AG04450 (cell line): Measurements from ENCODE around the gene ATXN10. TPM values are rescaled to one million over a fixed set of nuclear protein-coding genes. Genes with fewer than 3 reads are reported as not detected.

Experiments
- CTCF ChIA-PET: fragments of 300-600, 350-600 bp; formaldehyde crosslinking; extraction: SDS; loops from one replicate; lab custom pipeline; 2022; ENCODE audit warnings: antibody characterized with exemption, inconsistent platforms; lab: Charles Lee
- POLR2A ChIA-PET: fragments of 350-600 bp; formaldehyde crosslinking; extraction: SDS; loops from one replicate; lab custom pipeline; 2021; ENCODE audit warnings: antibody characterized with exemption, inconsistent platforms; lab: Yijun Ruan, JAX
- DNase-seq: peaks from one replicate; pipeline ENCODE4 v3.0.0-alpha.2; 2011; ENCODE audit warnings: low read depth, low spot score
- H3K27ac ChIP-seq: one replicate; pipeline ENCODE4 v1.5.1; 2012; ENCODE audit warnings: low read depth, low read length, control low read depth
- H3K27me3 ChIP-seq: one replicate; pipeline ENCODE4 v1.6.0; 2012; ENCODE audit warnings: low read length; ENCODE audit not compliant: control insufficient read depth, insufficient read depth
- H3K4me3 ChIP-seq: 2 replicates; pipeline ENCODE4 v1.5.1; 2011; ENCODE audit warnings: mild to moderate bottlenecking, low read depth, low read length, control low read depth
- H3K9me3 ChIP-seq: 2 replicates; pipeline ENCODE4 v1.5.1; 2012; ENCODE audit warnings: low read length; ENCODE audit not compliant: control insufficient read depth, insufficient read depth
- polyA plus RNA-seq: library from polyadenylated mRNA; depleted of rRNA; stranded (reverse); fragments of >200 nt; gene quantifications from 2 replicates; pipeline ENCODE4 v1.2.3, GENCODE V29; 2011
- TF ChIP-seq, protein P1 (sequence below): IDR thresholded peaks from 2 replicates; pipeline ENCODE4 v1.5.1; 2011; ENCODE audit warnings: low read depth, low read length, control low read depth, inconsistent platforms

ATXN10 gene
- polyA plus RNA-seq, 1 experiment = 521 TPM

DNA sequence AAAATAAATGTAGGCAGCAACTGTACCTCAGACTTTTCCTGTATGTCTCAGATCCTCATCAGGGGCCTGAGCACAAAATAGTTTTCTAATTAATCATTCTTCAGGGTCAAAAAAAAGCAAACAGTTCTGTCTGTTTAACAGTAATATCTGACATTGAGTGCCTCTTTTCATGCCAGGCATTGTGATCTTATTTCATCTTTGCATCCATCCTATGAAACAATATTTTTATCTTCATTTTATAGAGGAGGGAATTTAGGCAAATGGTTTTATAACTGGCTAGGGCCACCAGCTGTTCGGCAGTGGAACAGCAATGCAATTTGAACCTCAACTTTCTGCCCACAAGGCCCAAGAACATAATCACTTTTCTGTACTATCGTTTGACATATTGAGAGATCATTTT lies 159.8 kb downstream of the ATXN10 start:
- Histone ChIP-seq H3K9me3 (no peaks in the 10 kb centered on the region), H3K27me3 (no peaks in the 10 kb centered on the region), H3K4me3 (no peak overlapping the region), H3K27ac (no peak overlapping the region)
- no peak for DNase-seq
- ChIA-PET POLR2A (no interaction called here), CTCF (interaction anchor here (0.5 to 1.5 kb wide), 2 partner anchors 100 to 182 kb away, joined by 3 to 7 read pairs; no protein-coding TSS in a partner anchor)
- TF ChIP-seq, protein P1, sequence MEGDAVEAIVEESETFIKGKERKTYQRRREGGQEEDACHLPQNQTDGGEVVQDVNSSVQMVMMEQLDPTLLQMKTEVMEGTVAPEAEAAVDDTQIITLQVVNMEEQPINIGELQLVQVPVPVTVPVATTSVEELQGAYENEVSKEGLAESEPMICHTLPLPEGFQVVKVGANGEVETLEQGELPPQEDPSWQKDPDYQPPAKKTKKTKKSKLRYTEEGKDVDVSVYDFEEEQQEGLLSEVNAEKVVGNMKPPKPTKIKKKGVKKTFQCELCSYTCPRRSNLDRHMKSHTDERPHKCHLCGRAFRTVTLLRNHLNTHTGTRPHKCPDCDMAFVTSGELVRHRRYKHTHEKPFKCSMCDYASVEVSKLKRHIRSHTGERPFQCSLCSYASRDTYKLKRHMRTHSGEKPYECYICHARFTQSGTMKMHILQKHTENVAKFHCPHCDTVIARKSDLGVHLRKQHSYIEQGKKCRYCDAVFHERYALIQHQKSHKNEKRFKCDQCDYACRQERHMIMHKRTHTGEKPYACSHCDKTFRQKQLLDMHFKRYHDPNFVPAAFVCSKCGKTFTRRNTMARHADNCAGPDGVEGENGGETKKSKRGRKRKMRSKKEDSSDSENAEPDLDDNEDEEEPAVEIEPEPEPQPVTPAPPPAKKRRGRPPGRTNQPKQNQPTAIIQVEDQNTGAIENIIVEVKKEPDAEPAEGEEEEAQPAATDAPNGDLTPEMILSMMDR = peak; percentile 59

DNA sequence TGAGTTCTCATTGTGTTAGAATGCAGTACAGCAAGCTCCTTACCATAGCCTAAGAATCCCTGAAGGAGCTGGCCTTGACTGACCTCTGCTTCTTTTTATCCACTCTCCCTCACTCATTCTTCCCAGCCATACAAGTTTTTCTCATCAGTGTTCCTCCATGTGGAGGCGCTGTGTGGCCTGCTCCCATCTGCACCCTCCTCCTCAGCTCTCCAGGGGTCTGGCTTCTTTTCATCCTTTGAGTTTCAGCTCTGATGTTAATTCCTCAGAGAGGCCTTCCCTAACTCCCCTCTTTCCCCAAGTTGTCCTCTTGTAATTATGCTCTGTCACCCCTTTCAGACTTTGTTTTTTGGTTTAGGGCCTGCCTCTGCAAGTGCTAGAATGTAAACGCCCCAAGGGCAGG lies 160.5 kb downstream of the ATXN10 start:
- ChIA-PET POLR2A (no interaction called here), CTCF (interaction anchor here (0.5 to 1.5 kb wide), 2 partner anchors 100 to 183 kb away, joined by 3 to 7 read pairs; no protein-coding TSS in a partner anchor)
- Histone ChIP-seq H3K27ac (peak overlapping the region; percentile 22), H3K9me3 (no peaks in the 10 kb centered on the region), H3K4me3 (no peak overlapping the region), H3K27me3 (no peaks in the 10 kb centered on the region)
- TF ChIP-seq, protein P1 = no peak
- no peak for DNase-seq

DNA sequence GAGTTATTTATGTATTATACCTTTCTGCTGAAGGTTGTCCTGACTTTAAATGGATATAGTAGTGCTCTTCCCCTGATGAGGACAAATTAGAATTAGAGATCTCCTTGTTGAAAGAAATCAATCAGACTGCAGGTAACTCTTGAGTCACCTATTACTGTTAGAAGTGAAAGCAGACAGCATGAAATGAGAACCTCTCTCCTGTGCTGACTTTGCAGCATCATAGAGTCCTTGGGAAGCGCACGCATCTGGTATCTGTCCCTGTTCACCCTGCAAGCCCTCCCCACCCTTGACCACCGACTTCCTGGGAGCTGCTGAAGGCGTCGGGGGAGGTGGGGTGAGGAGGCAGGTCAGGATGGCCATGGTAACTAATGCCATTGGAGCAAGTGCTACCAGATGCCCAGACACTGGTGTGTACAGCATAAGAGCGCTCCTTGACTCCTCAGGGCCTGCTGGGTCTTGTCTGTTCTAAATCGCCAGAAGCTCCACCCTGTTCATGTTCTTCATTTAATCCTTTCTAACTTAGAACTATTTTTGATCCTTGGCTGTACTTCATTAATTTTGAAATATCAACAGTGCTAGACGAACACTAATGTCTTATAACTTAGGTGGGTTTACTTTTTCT lies 161.4 kb downstream of the ATXN10 start:
- no peak overlapping the region for H3K27ac ChIP-seq
- POLR2A ChIA-PET = no interaction called here
- no peak for DNase-seq

DNA sequence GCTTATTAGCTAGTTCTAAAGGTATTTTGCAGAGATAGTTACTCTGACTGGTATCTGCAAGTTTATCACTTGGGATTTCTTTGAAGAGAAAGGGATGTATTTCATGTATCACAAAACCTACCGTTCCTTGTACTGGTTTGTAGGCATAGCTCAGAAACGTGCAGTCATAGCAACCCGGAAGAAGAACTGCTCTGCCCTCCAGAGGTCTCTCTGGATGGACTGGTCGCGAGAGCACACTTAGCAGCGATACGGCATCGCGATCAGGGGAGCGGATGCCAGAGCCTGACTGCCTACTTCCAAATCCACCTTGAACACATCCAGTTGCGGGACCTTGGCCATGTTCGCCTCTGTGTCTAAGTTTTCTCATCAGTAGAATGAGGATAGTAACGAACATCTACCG lies 162.0 kb downstream of the ATXN10 start:
- POLR2A ChIA-PET = no interaction called here
- no peaks in the 10 kb centered on the region for H3K27me3 ChIP-seq
- H3K9me3 ChIP-seq = no peaks in the 10 kb centered on the region
- H3K27ac ChIP-seq = no peak overlapping the region
- H3K4me3 ChIP-seq = no peak overlapping the region
- CTCF ChIA-PET = no interaction called here
- no peak for DNase-seq
- TF ChIP-seq, protein P1 = no peak

More for the DNA sequence above, 161.4 kb downstream of the ATXN10 start:
- H3K4me3 ChIP-seq = no peak overlapping the region
- no peaks in the 10 kb centered on the region for H3K9me3 ChIP-seq
- no peaks in the 10 kb centered on the region for H3K27me3 ChIP-seq
- CTCF ChIA-PET = no interaction called here
- TF ChIP-seq, protein P1 = no peak

DNA sequence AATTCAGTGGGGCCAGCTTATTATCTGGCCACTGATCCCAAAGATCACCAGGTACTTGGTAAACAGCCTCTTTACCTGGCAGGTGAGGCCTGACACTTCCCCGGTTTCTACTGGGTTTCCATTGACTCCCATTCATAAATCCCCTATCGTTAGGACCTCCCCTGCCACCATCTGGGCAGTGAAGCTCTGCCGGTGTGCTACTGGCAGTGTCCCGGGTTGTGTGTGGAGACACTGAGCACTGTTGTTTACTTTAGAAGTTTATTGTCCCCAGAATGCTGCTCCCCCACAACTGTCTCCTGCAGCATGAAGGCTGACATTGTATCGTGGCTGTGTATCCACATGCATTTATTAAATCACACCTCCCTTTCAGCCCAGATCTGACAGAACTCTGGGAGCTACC lies 162.6 kb downstream of the ATXN10 start:
- TF ChIP-seq, protein P1 = no peak
- H3K27me3 ChIP-seq = no peaks in the 10 kb centered on the region
- DNase-seq = no peak
- ChIA-PET CTCF (no interaction called here), POLR2A (no interaction called here)
- H3K9me3 ChIP-seq = no peaks in the 10 kb centered on the region
- no peak overlapping the region for H3K27ac ChIP-seq
- H3K4me3 ChIP-seq = no peak overlapping the region
